Gastrocnemius medialis (tissue), 4 donors: Measurements from ENCODE around the gene SPTBN1. TPM values are rescaled to one million over a fixed set of nuclear protein-coding genes. Genes with fewer than 3 reads are reported as not detected.
"Not testable (repeated sequence)": the region's sequence is repeated elsewhere in the genome, so short reads cannot be mapped to it uniquely, and the experiment has no call there.

Experiments
- ATAC-seq, 2 donors: fragments of 150-250 bp; one replicate each; pipeline ENCODE4 v1.9.1; 2016
- DNase-seq, 2 donors: peaks; one replicate each; pipeline ENCODE4 v3.0.0-alpha.2; 2019
- H3K27ac ChIP-seq, 4 donors: fragments of 200-600 bp; sonication (generic); 1 replicate in 1 of 4; 2 replicates in 3 of 4; pipeline ENCODE4 v1.5.1; 2016 to 2018; ENCODE audit warnings: mild to moderate bottlenecking in 2 of 4, moderate library complexity in 1 of 4
- H3K27me3 ChIP-seq, 3 donors: fragments of 200-600 bp; sonication (generic) in 2 of 3; 1 replicate in 1 of 3; 2 replicates in 2 of 3; pipeline versions ENCODE4 v1.5.1 to v1.6.0; 2016 to 2019; ENCODE audit warnings: mild to moderate bottlenecking in 1 of 3, moderate library complexity in 1 of 3
- H3K36me3 ChIP-seq, 2 donors: fragments of 200-600 bp; sonication (generic) in 1 of 2; one replicate each; pipeline ENCODE4 v1.5.1; 2017 to 2018
- H3K4me1 ChIP-seq, 2 donors: fragments of 200-600 bp; sonication (generic) in 1 of 2; one replicate each; pipeline ENCODE4 v1.5.1; 2016 to 2017; ENCODE audit warnings: mild to moderate bottlenecking in 2 of 2
- H3K4me3 ChIP-seq, 4 donors: fragments of 200-600 bp; sonication (generic) in 3 of 4; 1 replicate in 1 of 4; 2 replicates in 3 of 4; pipeline ENCODE4 v1.5.1; 2016 to 2019; ENCODE audit warnings: mild to moderate bottlenecking in 2 of 4
- H3K9me3 ChIP-seq, 3 donors: fragments of 200-600 bp; sonication (generic) in 2 of 3; 1 replicate in 1 of 3; 2 replicates in 2 of 3; pipeline ENCODE4 v1.5.1; 2016 to 2019
- POLR2A ChIP-seq, 2 donors: fragments of 450-650 bp; IDR thresholded peaks; one replicate each; pipeline ENCODE4 v1.6.1; 2017; ENCODE audit warnings: antibody characterized with exemption in 2 of 2, mild to moderate bottlenecking in 2 of 2, moderate library complexity in 2 of 2
- in situ Hi-C, 4 donors: fragments of 200-750 bp; cut with MboI; loops; one replicate each; pipeline versions ENCODE4 v1.15.0 to v1.8.0; 2017; ENCODE audit warnings: low sequenced_read_pairs in 4 of 4
- intact Hi-C: fragments of 100-400 bp; cut with DNase I; formaldehyde crosslinking; loops from one replicate; pipeline ENCODE4 v1.15.1; 2023; ENCODE audit warnings: low total_unique reads
- total RNA-seq, 4 donors: library from RNA; depleted of rRNA; stranded (reverse); fragments of >200 nt; gene quantifications; one replicate each; pipeline versions ENCODE4 v1.1.0 to v1.2.3, GENCODE V29; 2016
- TF ChIP-seq, protein P1 (sequence below), 5 experiments: fragments of 450-650 bp in 3 of 5; fragments of 200-600 bp in 2 of 5; sonication (generic) in 2 of 5; IDR thresholded peaks in 4 of 5; conservative IDR thresholded peaks in 1 of 5; 1 replicate in 4 of 5; 2 replicates in 1 of 5; pipeline ENCODE4 v1.5.1; 2016 to 2019; ENCODE audit warnings: antibody characterized with exemption in 5 of 5, mild to moderate bottlenecking in 3 of 5, moderate library complexity in 3 of 5

Gene SPTBN1
- total RNA-seq, 4 donors from 2014 or later = 107 to 191 (median 119) TPM

DNA sequence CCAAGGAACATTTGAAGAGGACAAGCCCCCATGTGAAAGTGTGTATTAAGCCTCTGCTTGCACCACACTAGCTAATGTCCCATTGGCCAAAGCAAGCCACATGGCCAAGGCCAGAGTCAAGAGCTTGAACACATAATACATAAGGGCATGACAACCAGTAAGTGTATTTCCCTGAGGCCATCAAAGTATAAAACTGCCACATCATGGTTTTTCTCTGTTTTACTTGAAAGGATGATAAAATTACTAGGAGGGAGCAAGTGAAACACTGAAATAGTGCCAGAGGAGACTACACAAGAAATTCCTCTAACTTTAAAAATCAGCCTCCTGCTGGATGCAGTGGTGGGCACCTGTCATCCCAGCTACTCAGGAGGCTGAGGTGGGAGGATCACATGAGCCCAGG is 236.4 kb downstream of the SPTBN1 start:
- no peak for ATAC-seq

DNA sequence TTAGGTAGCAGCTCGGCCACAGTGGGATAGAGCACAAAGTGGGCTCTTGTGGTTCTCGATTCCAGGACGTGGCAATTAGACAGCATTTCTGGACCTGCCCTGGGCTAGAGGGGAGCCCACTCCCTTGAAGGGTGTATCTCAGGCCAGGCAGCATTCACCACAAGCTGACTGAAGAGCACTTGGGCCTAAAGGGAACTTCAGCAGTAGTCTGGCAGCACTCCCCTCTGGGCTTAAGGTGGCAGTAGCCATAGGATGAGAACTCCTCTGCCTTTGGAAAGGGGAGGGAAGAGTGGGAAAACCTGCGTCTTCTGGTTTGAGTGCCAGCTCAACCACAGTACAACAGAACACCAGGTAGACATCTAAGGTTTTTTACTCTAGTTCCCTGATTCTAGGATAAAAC is 239.3 kb downstream of the SPTBN1 start:
- H3K4me3 ChIP-seq = no peak overlapping the region
- in situ Hi-C loops = no loop called here
- no peaks in the 10 kb centered on the region for H3K9me3 ChIP-seq
- H3K36me3 ChIP-seq = no peaks in the 10 kb centered on the region
- DNase-seq (no peak), ATAC-seq (no peak)
- no peak overlapping the region for H3K27ac ChIP-seq
- intact Hi-C loops = no loop called here
- H3K4me1 ChIP-seq = no peaks in the 10 kb centered on the region
- TF ChIP-seq, protein P1, sequence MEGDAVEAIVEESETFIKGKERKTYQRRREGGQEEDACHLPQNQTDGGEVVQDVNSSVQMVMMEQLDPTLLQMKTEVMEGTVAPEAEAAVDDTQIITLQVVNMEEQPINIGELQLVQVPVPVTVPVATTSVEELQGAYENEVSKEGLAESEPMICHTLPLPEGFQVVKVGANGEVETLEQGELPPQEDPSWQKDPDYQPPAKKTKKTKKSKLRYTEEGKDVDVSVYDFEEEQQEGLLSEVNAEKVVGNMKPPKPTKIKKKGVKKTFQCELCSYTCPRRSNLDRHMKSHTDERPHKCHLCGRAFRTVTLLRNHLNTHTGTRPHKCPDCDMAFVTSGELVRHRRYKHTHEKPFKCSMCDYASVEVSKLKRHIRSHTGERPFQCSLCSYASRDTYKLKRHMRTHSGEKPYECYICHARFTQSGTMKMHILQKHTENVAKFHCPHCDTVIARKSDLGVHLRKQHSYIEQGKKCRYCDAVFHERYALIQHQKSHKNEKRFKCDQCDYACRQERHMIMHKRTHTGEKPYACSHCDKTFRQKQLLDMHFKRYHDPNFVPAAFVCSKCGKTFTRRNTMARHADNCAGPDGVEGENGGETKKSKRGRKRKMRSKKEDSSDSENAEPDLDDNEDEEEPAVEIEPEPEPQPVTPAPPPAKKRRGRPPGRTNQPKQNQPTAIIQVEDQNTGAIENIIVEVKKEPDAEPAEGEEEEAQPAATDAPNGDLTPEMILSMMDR (IDR thresholded peaks at IDR 0.05 in 4 of 5, conservative IDR thresholded peaks at IDR 0.05 in 1 of 5) = no peak
- no peak for TF ChIP-seq POLR2A (IDR thresholded peaks at IDR 0.05)
- H3K27me3 ChIP-seq = no peaks in the 10 kb centered on the region

More for the DNA sequence above, 236.4 kb downstream of the SPTBN1 start:
- no peak for DNase-seq
- Histone ChIP-seq H3K27ac (no peak overlapping the region), H3K4me3 (no peak overlapping the region), H3K36me3 (no peaks in the 10 kb centered on the region), H3K4me1 (no peaks in the 10 kb centered on the region), H3K27me3 (no peaks in the 10 kb centered on the region), H3K9me3 (no peaks in the 10 kb centered on the region)
- in situ Hi-C loops = no loop called here
- intact Hi-C loops = no loop called here
- no peak for TF ChIP-seq POLR2A (IDR thresholded peaks at IDR 0.05)
- TF ChIP-seq, protein P1 (IDR thresholded peaks at IDR 0.05 in 4 of 5, conservative IDR thresholded peaks at IDR 0.05 in 1 of 5) = no peak

DNA sequence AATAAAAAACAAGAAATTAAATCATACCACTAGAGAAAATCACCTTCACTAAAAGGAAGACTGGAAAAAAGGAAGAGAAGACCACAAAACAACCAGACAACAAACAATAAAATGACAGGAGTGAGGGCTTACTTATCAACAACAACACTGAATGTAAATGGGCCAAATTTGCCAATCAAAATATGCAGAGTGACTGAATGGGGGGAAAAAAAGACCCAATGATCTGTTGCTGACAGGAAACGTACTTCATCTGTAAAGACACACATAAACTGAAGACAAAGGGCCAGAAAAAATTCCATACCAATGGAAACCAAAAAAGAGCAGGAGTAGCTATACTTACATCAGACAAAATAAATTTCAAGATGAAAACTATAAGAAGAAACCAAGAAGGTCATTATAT is 241.8 kb downstream of the SPTBN1 start:
- Histone ChIP-seq H3K4me1 (no peaks in the 10 kb centered on the region), H3K36me3 (no peaks in the 10 kb centered on the region), H3K27ac (no peak overlapping the region), H3K4me3 (no peak overlapping the region), H3K9me3 (no peaks in the 10 kb centered on the region), H3K27me3 (no peaks in the 10 kb centered on the region)
- intact Hi-C loops (no loop called here), in situ Hi-C loops (no loop called here)
- no peak for TF ChIP-seq POLR2A (IDR thresholded peaks at IDR 0.05)
- TF ChIP-seq, protein P1 (IDR thresholded peaks at IDR 0.05 in 4 of 5, conservative IDR thresholded peaks at IDR 0.05 in 1 of 5) = no peak
- ATAC-seq (no peak), DNase-seq (no peak)

DNA sequence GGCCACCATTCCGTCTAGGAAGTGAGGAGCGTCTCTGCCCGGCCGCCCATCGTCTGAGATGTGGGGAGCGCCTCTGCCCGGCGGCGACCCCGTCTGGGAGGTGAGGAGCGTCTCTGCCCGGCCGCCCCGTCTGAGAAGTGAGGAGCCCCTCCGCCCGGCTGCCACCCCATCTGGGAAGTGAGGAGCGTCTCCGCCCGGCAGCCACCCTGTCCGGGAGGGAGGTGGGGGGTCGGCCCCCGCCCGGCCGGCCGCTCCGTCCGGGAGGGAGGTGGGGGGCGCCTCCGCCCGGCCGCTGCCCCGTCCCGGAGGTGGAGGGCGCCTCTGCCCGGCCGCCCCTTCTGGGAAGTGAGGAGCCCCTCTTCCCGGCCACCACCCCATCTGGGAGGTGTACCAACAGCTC is 242.8 kb downstream of the SPTBN1 start:
- intact Hi-C loops, H3K27me3 ChIP-seq, H3K36me3 ChIP-seq, H3K4me3 ChIP-seq, H3K27ac ChIP-seq, H3K9me3 ChIP-seq, ATAC-seq, in situ Hi-C loops, DNase-seq, H3K4me1 ChIP-seq: not testable (repeated sequence)

DNA sequence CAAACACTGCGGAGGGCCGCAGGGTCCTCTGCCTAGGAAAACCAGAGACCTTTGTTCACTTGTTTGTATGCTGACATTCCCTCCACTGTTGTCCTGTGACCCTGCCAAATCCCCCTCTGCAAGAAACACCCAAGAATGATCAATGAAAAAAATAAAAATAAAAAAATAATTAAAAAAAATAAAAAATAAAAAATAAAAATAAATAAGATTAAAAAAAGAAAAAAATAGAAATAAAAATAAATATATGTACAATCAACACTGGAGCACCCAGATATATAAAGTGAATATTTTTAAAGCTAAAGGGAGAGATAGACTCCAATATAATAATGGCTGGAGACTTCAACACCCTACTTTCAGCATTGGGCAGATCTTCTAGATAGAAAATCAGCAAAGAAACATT is 243.5 kb downstream of the SPTBN1 start:
- TF ChIP-seq POLR2A (IDR thresholded peaks at IDR 0.05) = no peak
- TF ChIP-seq, protein P1 (IDR thresholded peaks at IDR 0.05 in 4 of 5, conservative IDR thresholded peaks at IDR 0.05 in 1 of 5) = no peak
- H3K27ac ChIP-seq = no peak overlapping the region
- in situ Hi-C loops (loop anchor here (5.0 to 25.0 kb wide), 9 partner anchors 42 to 595 kb away; partner anchors contain the start of gene ACYP2 (in 1 of the 4)), intact Hi-C loops (loop anchor here (5.0 kb wide), 1 partner anchor 492 kb away; no protein-coding TSS in a partner anchor)
- H3K4me1 ChIP-seq = no peaks in the 10 kb centered on the region
- no peaks in the 10 kb centered on the region for H3K9me3 ChIP-seq
- H3K36me3 ChIP-seq = no peaks in the 10 kb centered on the region
- DNase-seq (no peak), ATAC-seq (no peak)
- no peak overlapping the region for H3K4me3 ChIP-seq
- H3K27me3 ChIP-seq = no peaks in the 10 kb centered on the region
